GM23248 (cell line): Measurements from ENCODE around the gene GOLGA6L2.

Experiments
- EZH2 ChIP-seq: fragments of 200-600 bp; sonication (generic); IDR thresholded peaks from 2 replicates; pipeline ENCODE4 v1.6.1; 2018; ENCODE audit warnings: antibody characterized with exemption, mild to moderate bottlenecking; ENCODE audit not compliant: insufficient read depth, poor library complexity, severe bottlenecking
- EZH2phosphoT487 ChIP-seq: fragments of 200-600 bp; sonication (generic); IDR thresholded peaks from 2 replicates; pipeline ENCODE4 v1.6.1; 2018; ENCODE audit warnings: antibody characterized with exemption, moderate library complexity, mild to moderate bottlenecking, low read depth; ENCODE audit not compliant: insufficient read depth

DNA sequence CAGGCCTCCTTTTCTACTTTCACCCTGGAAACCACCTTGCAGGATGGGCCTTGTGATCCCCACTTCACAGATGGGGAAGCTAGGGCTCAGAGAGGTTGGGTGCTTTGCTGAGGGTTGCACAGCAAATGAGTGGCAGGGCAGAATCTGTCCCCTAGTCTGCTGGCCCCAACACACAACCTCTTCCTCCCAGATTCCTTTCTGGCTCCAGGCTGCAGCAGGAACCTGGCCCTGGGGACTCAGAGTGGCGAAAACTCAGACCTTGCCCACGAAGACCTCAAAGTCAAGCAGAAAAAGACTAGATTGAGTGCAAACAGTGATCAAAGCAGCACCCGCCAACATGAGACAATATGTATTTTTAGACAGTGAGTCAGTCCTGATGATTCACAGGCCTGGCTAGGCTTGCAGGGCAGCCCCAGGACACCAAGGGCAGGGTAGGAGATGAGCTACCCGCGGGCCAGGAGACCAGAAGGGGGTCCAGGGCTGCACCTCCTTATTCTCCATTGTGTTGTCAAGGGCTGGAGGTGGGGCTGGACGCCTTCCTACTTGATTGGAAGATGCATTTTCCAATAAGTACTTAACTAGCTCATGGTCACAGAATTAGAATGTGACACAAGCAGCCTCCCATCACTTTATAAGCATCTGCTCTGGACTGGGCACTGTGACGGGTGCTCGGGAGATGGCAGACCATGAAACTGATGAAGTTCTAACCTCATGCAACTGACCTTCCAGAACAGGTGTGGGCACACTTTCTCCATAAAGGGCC, 23.9 kb downstream of the GOLGA6L2 start:
- TF ChIP-seq EZH2 (no peak), EZH2phosphoT487 (no peak)
